ENCODE data around the gene SLC34A1.
"Not testable (repeated sequence)": the region's sequence is repeated elsewhere in the genome, so short reads cannot be mapped to it uniquely, and the experiment has no call there.

SLC34A1 gene

GRCh38 chr5:177412603-177413233 is 28.5 kb downstream of the SLC34A1 start:
- DNase-seq = peak; percentile 58

- DNase-seq = no peak
These were observed 30.2 kb downstream of the SLC34A1 start for GRCh38 chr5:177414481-177414880.

- not testable (repeated sequence) for DNase-seq
These were observed 32.8 kb downstream of the SLC34A1 start for GRCh38 chr5:177417081-177417480.

GRCh38 chr5:177419046-177419445 is 34.8 kb downstream of the SLC34A1 start:
- DNase-seq = no peak

- not testable (repeated sequence) for DNase-seq
These were observed 36.2 kb downstream of the SLC34A1 start for GRCh38 chr5:177420472-177420871.

- no peak for DNase-seq
These were observed 37.0 kb downstream of the SLC34A1 start for GRCh38 chr5:177421062-177421798.

GRCh38 chr5:177423671-177424070 is 39.4 kb downstream of the SLC34A1 start:
- no peak for DNase-seq

GRCh38 chr5:177425196-177425800 is 41.1 kb downstream of the SLC34A1 start:
- DNase-seq = no peak

- peak; percentile 100 for DNase-seq
These were observed 41.7 kb downstream of the SLC34A1 start for GRCh38 chr5:177425801-177426565.

GRCh38 chr5:177426566-177427210 is 42.5 kb downstream of the SLC34A1 start, which contains the start of gene GRK6:
Gene GRK6, plus strand, starts transcription at chr5:177426676. Its CDS starts 170 bp downstream, at chr5:177426846.
- DNase-seq = peak; percentile 76

GRCh38 chr5:177427211-177427822 is 43.1 kb downstream of the SLC34A1 start:
- DNase-seq = no peak

- no peak for DNase-seq
These were observed 43.8 kb downstream of the SLC34A1 start for GRCh38 chr5:177427919-177428573.

GRCh38 chr5:177428574-177429217 is 44.5 kb downstream of the SLC34A1 start:
- DNase-seq = no peak

GRCh38 chr5:177429248-177430040 is 45.2 kb downstream of the SLC34A1 start:
- peak; percentile 85 for DNase-seq

- no peak for DNase-seq
These were observed 46.1 kb downstream of the SLC34A1 start for GRCh38 chr5:177430140-177430951.

- DNase-seq = no peak
These were observed 46.7 kb downstream of the SLC34A1 start for GRCh38 chr5:177430972-177431316.

GRCh38 chr5:177431317-177432142 is 47.3 kb downstream of the SLC34A1 start:
- DNase-seq = peak; percentile 87

GRCh38 chr5:177432143-177432838 is 48.1 kb downstream of the SLC34A1 start:
- DNase-seq = no peak
